ENCODE measurements around the gene GABRA4.

Gene GABRA4

DNA sequence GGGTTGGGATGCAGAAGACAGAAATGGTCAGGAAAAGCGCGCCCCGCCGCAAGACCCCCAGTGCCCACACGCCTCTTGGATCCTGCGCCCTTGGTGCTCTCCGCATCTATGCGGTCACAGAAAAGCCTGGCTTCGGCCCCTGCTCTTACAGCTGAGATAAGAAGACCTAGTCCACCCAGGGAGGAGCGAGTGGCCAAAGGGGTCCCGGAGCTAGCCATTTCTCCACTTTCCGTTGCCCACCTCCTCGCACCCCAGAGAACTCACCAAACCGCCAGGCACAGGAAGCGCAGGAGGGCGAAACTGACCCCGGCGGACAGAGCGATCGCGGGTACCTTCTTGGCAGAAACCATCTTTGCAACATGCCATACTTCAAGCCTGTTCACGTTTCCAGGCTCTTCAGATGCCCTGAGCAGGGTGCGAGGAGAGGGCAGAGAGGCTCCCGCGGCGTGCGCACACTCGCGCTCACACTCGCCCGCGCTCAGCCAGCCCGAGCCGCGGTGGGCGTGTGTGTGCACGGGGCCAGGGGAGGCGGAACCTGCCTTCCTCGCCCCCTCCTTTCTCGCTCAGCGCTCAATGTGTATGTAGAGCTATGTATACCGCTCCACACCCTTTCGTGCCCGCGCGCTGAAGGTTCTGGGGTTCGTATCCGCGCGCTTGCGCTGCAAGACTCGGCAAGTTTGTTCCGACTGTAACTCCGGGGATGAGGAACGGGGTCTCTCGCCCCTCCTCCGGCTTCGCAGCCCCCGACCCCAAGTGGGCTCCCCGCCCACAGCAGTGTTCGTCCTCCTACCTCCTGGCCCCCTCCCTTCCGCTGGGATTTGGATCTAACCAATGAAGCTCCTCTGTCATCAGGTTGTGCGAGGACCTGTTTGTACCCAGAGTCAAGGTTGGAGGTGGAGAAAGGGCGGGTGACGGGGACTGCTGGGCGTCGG is at the start of gene GABRA4:
Gene GABRA4, minus strand, starts transcription at position 507 of the 932 bp plus-strand sequence. Its CDS starts 157 bp downstream, at position 350.
- DNase-seq (ENCODE audit: low read depth in 1 of 2, low spot score in 1 of 2), result no peak

DNA sequence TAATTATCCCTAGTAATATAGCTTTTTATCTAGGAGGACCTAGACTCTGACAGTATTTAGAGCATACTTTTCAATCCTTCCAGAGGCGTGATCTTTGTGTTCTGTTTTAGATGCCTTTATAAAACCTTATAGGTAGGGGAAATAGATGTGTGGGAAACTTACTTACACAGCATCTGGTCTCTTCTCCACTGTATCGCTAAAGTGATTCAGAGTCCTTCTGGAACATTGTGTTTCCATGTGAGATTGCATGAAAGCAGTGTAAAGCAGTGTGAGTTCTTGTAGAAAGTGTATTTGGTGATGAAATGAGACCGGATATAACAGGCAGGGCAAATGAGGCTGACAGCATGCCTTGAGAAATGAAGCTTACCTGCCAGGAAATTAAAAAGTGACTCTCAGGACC is 47.4 kb upstream of the GABRA4 start:
- no peak for DNase-seq (ENCODE audit: low read depth in 1 of 2, low spot score in 1 of 2)

- no peak for DNase-seq (ENCODE audit: low read depth in 1 of 2, low spot score in 1 of 2)
Measured at GRCh38 chr4:47038263-47038662, 44.9 kb upstream of the GABRA4 start.

GRCh38 chr4:47032405-47033106 is 39.2 kb upstream of the GABRA4 start:
- peak in 1 of 2 donors; percentile 3 for DNase-seq (ENCODE audit: low read depth in 1 of 2, low spot score in 1 of 2)

DNA sequence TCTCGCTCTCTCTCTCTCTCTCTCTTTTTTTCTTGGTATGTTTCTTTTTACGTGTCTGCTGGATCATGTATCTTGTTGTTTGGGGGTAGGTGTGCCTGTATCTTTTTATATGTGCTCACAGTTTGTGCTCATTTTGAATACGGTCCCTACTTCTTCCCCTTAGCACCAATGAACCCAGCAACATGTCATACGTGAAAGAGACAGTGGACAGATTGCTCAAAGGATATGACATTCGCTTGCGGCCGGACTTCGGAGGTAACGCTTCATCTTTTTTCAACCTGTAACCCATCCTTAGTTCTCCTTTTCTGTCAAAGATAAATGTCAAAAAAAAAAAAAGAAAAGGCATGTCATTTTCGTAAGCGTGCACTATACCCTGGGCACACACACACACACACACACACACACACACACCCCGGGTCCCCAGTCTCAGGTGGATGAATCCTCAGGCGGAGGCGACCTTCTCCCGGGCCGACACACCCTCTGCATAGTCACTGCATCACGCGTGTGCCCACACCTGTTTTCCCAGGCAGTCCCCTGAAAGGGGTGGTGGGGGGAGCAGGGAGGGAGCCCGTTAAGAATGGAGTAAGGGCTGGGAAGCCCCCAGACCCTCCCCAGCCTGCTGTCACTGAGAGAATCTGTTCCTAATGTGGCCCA is 38.5 kb upstream of the GABRA4 start:
- no peak for DNase-seq (ENCODE audit: low read depth in 1 of 2, low spot score in 1 of 2)

GRCh38 chr4:47031011-47031678 is 37.8 kb upstream of the GABRA4 start, which contains the start of gene GABRB1:
TSS of gene GABRB1 (plus strand) at chr4:47031567.
- no peak for DNase-seq (ENCODE audit: low read depth in 1 of 2, low spot score in 1 of 2)

DNA sequence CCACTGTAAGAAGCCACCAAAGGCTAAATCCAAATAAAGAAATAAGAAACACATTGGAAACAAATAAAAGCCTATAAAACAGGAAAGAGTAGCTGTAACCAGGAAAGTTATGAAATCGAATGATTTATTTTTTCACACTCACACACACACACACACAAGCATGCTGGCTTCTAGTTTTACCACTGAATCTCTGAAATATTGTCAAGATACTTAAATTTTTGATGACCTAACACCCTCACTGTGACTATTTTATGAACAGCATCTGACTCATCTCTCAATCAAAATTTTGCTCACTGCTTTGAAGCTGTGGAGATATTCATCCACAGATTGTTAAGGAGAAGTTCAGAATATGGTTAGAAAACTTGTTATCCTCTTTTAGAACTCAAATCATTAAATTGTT is 24.1 kb upstream of the GABRA4 start:
- no peak for DNase-seq (ENCODE audit: low read depth in 1 of 2, low spot score in 1 of 2)

- DNase-seq (ENCODE audit: low read depth in 1 of 2, low spot score in 1 of 2), result no peak
Measured at GRCh38 chr4:47017081-47017480, 23.7 kb upstream of the GABRA4 start.

DNA sequence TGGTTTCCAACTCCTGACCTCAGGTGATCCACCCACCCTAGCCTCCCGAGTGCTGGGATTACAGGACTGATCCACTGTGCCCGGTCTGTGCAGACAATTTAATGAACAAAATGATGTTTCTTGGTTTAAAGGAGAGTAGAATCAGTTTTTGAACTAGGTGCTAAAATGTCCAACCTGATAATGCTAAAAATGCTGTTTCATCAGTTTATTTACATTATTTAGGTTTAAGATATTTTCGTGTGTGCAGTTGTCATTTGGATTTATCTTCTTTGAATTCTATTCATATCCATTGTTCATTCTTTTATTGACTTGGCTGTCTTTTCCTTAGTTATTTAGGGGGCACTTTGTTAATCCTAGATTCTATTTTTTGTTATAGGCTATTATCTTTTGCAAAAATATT is 20.0 kb upstream of the GABRA4 start:
- no peak for DNase-seq (ENCODE audit: low read depth in 1 of 2, low spot score in 1 of 2)

- DNase-seq (ENCODE audit: low read depth in 1 of 2, low spot score in 1 of 2), result no peak
Measured at GRCh38 chr4:47012676-47013075, 19.3 kb upstream of the GABRA4 start.

GRCh38 chr4:47010912-47011446 is 17.6 kb upstream of the GABRA4 start:
- no peak for DNase-seq (ENCODE audit: low read depth in 1 of 2, low spot score in 1 of 2)

GRCh38 chr4:47010347-47010911 is 17.0 kb upstream of the GABRA4 start:
- DNase-seq (ENCODE audit: low read depth in 1 of 2, low spot score in 1 of 2), result no peak

GRCh38 chr4:47002580-47002979 is 9.2 kb upstream of the GABRA4 start:
- DNase-seq (ENCODE audit: low read depth in 1 of 2, low spot score in 1 of 2), result no peak

GRCh38 chr4:47000406-47000805 is 7.0 kb upstream of the GABRA4 start:
- DNase-seq (ENCODE audit: low read depth in 1 of 2, low spot score in 1 of 2), result no peak

GRCh38 chr4:46999566-46999965 is 6.2 kb upstream of the GABRA4 start:
- DNase-seq (ENCODE audit: low read depth in 1 of 2, low spot score in 1 of 2), result no peak

GRCh38 chr4:46994007-46994405 is 625 bp upstream of the GABRA4 start:
- DNase-seq (ENCODE audit: low read depth in 1 of 2, low spot score in 1 of 2), result no peak

GRCh38 chr4:46992338-46992737 is 1.0 kb downstream of the GABRA4 start:
- DNase-seq (ENCODE audit: low read depth in 1 of 2, low spot score in 1 of 2), result no peak

DNA sequence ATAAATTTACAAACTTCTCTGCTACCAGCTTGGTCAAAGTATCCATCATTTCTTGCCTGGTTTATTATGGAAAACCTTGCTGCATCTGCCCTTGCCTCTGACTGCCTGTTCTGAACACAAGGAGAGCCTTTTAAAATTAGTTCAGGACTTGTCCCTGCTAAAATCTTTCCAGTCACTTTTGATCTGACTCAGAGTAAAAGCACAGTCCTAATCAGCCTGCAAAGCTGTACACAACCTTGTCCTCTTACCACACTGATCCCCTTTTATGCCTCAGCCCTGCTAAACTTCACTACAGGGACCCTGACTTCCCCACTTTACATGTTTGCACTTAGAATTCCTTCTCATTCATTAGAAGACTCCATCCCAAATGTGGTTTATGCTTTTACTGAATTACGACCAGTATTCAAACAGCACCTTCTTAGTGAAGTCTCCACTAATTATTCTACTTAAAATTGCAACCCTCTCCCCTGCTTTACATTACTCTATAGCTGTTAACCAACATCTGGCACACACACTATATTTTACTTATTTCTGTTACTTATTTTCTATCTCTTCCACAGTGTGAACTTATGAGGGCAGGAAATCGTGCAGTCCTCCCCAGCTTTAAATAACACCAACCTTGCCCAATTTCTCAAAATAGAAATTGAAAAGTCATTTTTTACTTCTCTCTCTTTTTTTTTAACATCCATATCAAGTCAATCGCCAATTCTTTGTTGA is 6.3 kb downstream of the GABRA4 start:
- DNase-seq (ENCODE audit: low read depth in 1 of 2, low spot score in 1 of 2), result no peak

- DNase-seq (ENCODE audit: low read depth in 1 of 2, low spot score in 1 of 2), result no peak
Measured at GRCh38 chr4:46984781-46985180, 8.6 kb downstream of the GABRA4 start.

DNA sequence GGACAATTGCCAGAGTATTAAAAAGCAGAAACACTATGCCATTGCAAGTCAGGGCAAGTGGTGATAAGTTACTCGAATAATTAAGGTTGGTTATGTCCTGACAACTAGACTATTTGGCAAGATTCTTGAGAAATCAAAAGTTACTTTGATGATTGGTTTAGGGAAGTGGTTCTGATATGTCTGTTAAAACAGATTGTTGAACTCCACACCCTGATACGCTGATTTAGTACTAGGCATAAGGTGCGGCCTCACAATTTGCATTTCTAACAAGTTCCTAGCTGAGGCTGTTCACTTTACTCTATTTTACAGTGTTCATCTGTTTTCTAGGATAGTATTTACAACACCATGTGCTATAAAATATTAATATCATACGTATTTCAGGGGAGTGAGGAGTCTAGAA is 12.5 kb downstream of the GABRA4 start:
- no peak for DNase-seq (ENCODE audit: low read depth in 1 of 2, low spot score in 1 of 2)

All from activated T-helper 1 cell treated with anti-CD3 and anti-CD28 coated beads, Interleukin-2, amount 50 U/mL, for 16 hours (primary cell).